RWPE1 (cell line): Measurements from ENCODE around the gene ZMYND8.

Source experiments
- CTCF ChIA-PET: fragments of 350-600 bp; sonication (Branson Sonifier 250); formaldehyde crosslinking; extraction: SDS; loops from one replicate; lab custom pipeline; 2021; lab: Yijun Ruan, JAX
- POLR2A ChIA-PET: fragments of 400-600 bp; formaldehyde crosslinking; extraction: SDS; loops from one replicate; lab custom pipeline; 2020; ENCODE audit warnings: antibody characterized with exemption; ENCODE audit not compliant: low non-redundant PET; lab: Yijun Ruan, JAX
- DNase-seq: peaks from one replicate; pipeline ENCODE4 v3.0.0; 2012; ENCODE audit warnings: low spot score
- H3K27ac ChIP-seq: fragments of 450-650 bp; 2 replicates; pipeline ENCODE4 v1.5.1; 2017
- TF ChIP-seq, protein P1 (sequence below): fragments of 450-650 bp; conservative IDR thresholded peaks from 2 replicates; pipeline ENCODE4 v1.5.1; 2017; ENCODE audit warnings: low read depth, mild to moderate bottlenecking

Gene ZMYND8

DNA sequence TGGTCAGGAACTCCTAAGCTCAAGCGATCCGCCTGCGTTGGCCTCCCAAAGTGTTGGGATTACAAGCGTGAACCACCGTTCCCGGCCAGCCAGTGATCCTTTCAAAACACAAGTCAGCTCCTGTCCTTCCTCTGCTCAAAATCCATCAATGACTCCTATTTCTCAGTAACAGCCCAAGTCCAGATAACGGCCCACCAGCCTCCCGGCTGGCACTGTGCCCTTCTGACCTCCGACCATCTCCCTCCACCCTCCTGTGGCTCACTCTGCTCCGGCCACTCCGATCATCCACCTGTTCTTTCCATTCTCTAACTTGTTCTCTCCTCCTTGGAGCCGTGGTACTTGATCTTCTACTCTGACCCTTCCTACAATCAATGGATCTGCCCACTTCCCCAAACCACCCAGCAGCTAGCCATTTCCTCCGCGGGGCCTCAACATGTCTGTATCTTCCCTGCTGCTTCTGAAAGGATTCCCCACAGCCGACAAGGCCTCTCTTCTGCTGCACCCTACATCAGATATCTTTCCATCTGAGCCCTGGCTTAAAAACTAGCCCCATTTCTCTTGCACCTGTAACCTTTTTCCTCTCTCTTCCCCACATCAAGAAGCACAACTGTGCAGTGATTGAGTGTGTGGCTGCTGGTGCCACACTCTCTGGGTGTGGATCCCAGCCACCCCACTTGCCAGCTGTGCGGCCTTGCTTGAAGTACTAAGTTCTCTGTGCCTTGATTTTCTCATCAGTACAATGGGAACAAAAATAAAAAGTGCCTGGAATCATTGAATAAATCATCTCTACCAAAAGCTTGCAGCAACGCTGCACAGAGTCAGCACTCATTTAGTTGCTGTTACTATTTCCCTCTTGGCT lies 6.1 kb upstream of the ZMYND8 start:
- peak overlapping the region; percentile 100 for H3K27ac ChIP-seq
- TF ChIP-seq, protein P1, sequence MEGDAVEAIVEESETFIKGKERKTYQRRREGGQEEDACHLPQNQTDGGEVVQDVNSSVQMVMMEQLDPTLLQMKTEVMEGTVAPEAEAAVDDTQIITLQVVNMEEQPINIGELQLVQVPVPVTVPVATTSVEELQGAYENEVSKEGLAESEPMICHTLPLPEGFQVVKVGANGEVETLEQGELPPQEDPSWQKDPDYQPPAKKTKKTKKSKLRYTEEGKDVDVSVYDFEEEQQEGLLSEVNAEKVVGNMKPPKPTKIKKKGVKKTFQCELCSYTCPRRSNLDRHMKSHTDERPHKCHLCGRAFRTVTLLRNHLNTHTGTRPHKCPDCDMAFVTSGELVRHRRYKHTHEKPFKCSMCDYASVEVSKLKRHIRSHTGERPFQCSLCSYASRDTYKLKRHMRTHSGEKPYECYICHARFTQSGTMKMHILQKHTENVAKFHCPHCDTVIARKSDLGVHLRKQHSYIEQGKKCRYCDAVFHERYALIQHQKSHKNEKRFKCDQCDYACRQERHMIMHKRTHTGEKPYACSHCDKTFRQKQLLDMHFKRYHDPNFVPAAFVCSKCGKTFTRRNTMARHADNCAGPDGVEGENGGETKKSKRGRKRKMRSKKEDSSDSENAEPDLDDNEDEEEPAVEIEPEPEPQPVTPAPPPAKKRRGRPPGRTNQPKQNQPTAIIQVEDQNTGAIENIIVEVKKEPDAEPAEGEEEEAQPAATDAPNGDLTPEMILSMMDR, result no peak
- ChIA-PET POLR2A (interaction anchor here (0.7 to 6.7 kb wide), 2 partner anchors 8 to 45 kb away, joined by 5 to 54 read pairs; no protein-coding TSS in a partner anchor), CTCF (interaction anchor here (0.5 to 1.5 kb wide), 3 partner anchors 16 to 261 kb away, joined by 3 to 13 read pairs (median 8); no protein-coding TSS in a partner anchor)
- no peak for DNase-seq

DNA sequence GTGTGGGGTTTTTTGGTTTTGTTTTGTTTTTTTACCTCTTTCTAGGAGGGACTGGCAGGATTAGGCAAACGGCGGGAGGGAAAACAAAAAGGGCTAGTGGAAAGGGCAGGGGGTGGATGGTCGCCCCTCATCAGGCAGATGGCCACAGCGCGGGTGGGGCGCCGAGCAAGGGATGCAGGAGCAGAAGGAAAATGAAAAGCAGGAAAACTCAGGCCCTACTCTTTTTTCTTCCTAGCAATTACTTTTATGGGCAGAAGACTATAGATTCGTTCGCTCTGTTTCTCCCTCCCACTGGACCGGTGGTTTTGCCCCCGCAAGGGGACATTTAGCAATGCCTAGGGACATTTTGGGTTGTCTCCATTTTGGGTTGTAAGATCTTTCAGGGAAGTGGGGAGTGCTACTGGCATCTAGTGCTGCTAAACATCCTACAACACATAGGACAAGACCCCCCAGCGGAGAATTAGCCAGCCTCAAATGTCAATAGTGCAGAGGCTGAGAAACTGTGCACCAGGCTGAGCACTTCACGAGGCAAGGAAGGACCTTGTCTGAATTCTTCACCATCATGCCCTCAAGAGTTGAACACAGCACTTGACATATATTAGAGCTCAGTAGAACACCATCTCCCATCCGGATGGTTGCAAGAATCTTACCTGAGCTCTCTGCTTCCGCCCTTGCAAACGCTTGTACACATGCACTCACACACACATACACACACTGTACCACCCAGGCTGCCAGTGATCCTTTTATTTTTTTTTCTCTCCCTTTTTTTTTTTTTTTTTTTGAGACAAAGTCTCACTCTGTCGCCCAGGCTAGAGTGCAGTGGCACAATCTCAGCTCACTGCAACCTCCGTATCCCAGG lies 4.8 kb upstream of the ZMYND8 start:
- POLR2A ChIA-PET, result interaction anchor here (0.5 to 6.7 kb wide), 9 partner anchors 9 to 1426 kb away, joined by 3 to 54 read pairs (median 5); no protein-coding TSS in a partner anchor
- peak overlapping the region; percentile 100 for H3K27ac ChIP-seq
- DNase-seq, result no peak
- TF ChIP-seq, protein P1, result no peak
- CTCF ChIA-PET, result interaction anchor here (0.6 to 1.5 kb wide), 6 partner anchors 19 to 253 kb away, joined by 4 to 19 read pairs (median 4); no protein-coding TSS in a partner anchor

- CTCF ChIA-PET, result interaction anchor here (0.5 to 1.2 kb wide), 5 partner anchors 10 to 167 kb away, joined by 4 to 19 read pairs (median 4); no protein-coding TSS in a partner anchor
- POLR2A ChIA-PET, result interaction anchor here (0.6 to 6.7 kb wide), 6 partner anchors 17 to 1425 kb away, joined by 3 to 54 read pairs (median 6); no protein-coding TSS in a partner anchor
- TF ChIP-seq, protein P1, result no peak
- H3K27ac ChIP-seq, result peak overlapping the region; percentile 100
- DNase-seq, result peak; percentile 79
These were observed 4.0 kb upstream of the ZMYND8 start for GRCh38 chr20:47360297-47361056.

DNA sequence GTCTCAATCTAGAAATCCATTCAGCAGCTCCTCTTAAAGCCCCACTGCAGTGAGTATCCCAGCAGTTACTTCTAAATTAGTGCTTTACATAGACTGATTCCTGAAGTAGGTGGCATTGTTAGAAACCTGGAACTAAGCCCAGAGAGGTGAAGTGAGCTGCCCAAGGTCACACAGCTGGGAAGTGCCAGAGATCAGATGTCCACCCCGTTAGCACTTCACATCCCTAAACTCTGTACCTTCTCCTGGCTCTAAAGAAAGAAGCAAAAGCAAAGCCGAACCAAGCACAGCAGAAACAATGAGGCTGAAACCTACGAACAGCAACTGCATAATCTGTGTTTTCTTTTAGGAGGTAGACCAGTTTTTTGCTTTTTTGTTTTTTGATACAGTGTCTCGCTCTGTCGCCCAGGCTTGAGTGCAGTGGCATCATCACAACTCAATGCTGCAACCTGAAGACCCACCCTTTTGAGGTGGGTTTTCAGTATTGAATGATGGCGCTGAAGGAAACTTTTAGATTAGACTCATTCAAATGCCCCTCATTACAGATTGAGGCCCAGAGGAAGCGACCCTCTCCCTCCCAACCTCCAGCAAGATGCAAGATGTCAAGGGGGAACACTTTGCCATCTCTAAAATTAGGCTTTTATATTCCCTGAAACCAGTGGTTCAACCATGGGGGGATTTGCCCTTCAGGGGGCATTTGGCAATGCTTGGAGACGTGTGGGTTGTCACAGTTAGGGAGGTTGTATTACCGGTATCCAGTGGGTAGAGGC lies 3.2 kb upstream of the ZMYND8 start:
- H3K27ac ChIP-seq, result peak overlapping the region; percentile 100
- DNase-seq, result no peak
- TF ChIP-seq, protein P1, result no peak
- ChIA-PET POLR2A (interaction anchor here (0.5 to 6.7 kb wide), 9 partner anchors 18 to 86 kb away, joined by 3 to 54 read pairs (median 6); no protein-coding TSS in a partner anchor), CTCF (interaction anchor here (0.7 to 4.1 kb wide), 7 partner anchors 9 to 86 kb away, joined by 3 to 39 read pairs (median 4); no protein-coding TSS in a partner anchor)

DNA sequence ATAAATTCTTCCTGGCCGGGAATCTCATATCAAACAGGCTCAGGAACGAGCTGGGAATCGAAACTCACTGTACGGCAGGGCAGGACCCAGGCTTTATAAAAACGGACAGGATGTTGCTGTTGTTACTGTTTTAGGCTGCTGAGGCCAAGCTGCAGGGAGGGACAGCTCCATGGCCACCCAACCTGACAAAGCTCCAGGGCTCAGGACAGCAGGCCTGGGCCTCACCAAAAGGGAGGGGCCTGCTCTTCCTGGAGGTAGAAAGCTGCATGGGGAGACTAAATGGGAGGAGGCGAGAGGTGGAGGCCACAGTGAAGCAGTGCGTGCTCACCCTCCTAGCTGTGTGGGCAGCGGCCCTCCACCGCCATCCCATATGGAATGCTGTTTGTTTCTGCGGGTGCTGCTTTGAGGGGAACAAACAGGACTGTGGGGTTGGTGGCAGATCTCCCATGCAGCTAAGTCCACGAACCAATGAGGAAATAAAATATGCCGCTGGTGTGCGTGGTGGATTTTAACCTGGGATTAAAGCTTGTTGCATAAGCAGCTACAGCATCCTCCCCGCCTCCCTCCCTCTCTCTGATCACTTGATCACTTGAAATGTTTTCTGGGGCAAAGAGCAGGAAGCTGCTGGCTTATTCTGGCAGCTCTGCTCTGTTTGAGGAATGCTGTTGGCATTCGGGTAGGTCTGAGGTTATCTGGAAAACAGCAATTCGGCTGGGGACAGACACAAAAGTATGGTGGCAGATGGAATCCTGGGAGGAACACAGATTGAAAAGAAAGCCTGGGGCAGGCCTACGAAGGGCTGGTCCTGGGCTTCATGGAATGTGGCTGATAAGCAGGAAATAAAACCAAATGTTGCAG lies 2.4 kb upstream of the ZMYND8 start:
- H3K27ac ChIP-seq, result peak overlapping the region; percentile 100
- TF ChIP-seq, protein P1, result no peak
- DNase-seq, result peak; percentile 72
- ChIA-PET POLR2A (interaction anchor here (0.5 to 6.7 kb wide), 13 partner anchors 9 to 85 kb away, joined by 3 to 54 read pairs (median 4); no protein-coding TSS in a partner anchor), CTCF (interaction anchor here (0.5 to 4.1 kb wide), 9 partner anchors 8 to 86 kb away, joined by 3 to 39 read pairs (median 3); no protein-coding TSS in a partner anchor)
